ENCODE measurements around the gene DLG3.

DLG3 gene

GRCh38 chrX:70436343-70436742 is 8.3 kb upstream of the DLG3 start:
- H3K27ac ChIP-seq = no peak overlapping the region
- no peak overlapping the region for H3K4me3 ChIP-seq

- Histone ChIP-seq H3K4me3 (no peak overlapping the region), H3K27ac (no peak overlapping the region)
These were observed 7.6 kb upstream of the DLG3 start for GRCh38 chrX:70437011-70437410.

- Histone ChIP-seq H3K4me3 (no peak overlapping the region), H3K27ac (no peak overlapping the region)
These were observed 6.5 kb upstream of the DLG3 start for GRCh38 chrX:70437921-70438665.

- no peak overlapping the region for H3K4me3 ChIP-seq
- no peak overlapping the region for H3K27ac ChIP-seq
These were observed 5.6 kb upstream of the DLG3 start for GRCh38 chrX:70439016-70439415.

- no peak overlapping the region for H3K4me3 ChIP-seq
- H3K27ac ChIP-seq = no peak overlapping the region
These were observed 2.4 kb upstream of the DLG3 start for GRCh38 chrX:70442224-70442623.

- Histone ChIP-seq H3K27ac (no peak overlapping the region), H3K4me3 (peak overlapping the region in 1 of 7 experiments; percentile 27)
These were observed 466 bp downstream of the DLG3 start for GRCh38 chrX:70444946-70445656.

GRCh38 chrX:70445951-70446350 is 1.3 kb downstream of the DLG3 start:
- Histone ChIP-seq H3K4me3 (no peak overlapping the region), H3K27ac (no peak overlapping the region)

GRCh38 chrX:70446380-70447350 is 2.0 kb downstream of the DLG3 start:
- no peak overlapping the region for H3K4me3 ChIP-seq
- no peak overlapping the region for H3K27ac ChIP-seq

GRCh38 chrX:70449457-70449966 is 4.9 kb downstream of the DLG3 start:
- H3K4me3 ChIP-seq = no peak overlapping the region

GRCh38 chrX:70452143-70452733 is 7.6 kb downstream of the DLG3 start:
- Histone ChIP-seq H3K4me3 (peak overlapping the region; percentile 29 to 59 (median 44)), H3K27ac (peak overlapping the region in 17 of 21 experiments; percentile 5 to 84 (median 66))

More at GRCh38 chrX:70449457-70449966, 4.9 kb downstream of the DLG3 start:
- no peak overlapping the region for H3K27ac ChIP-seq

GRCh38 chrX:70453024-70453618 is 8.5 kb downstream of the DLG3 start:
- H3K27ac ChIP-seq = peak overlapping the region in 12 of 21 experiments; percentile 5 to 84 (median 68)
- peak overlapping the region; percentile 29 to 59 (median 44) for H3K4me3 ChIP-seq

GRCh38 chrX:70454441-70455365 is 10.1 kb downstream of the DLG3 start:
- H3K27ac ChIP-seq = peak overlapping the region in 17 of 21 experiments; percentile 14 to 85 (median 62)
- peak overlapping the region; percentile 26 to 49 (median 35) for H3K4me3 ChIP-seq

GRCh38 chrX:70455366-70456202 is 10.9 kb downstream of the DLG3 start:
- Histone ChIP-seq H3K4me3 (peak overlapping the region; percentile 26 to 49 (median 35)), H3K27ac (peak overlapping the region in 17 of 21 experiments; percentile 10 to 85 (median 62))

- Histone ChIP-seq H3K4me3 (peak overlapping the region in 2 of 7 experiments; percentile 40 to 49), H3K27ac (peak overlapping the region in 1 of 21 experiments; percentile 85)
These were observed 11.6 kb downstream of the DLG3 start for GRCh38 chrX:70456256-70456655.

- Histone ChIP-seq H3K4me3 (no peak overlapping the region), H3K27ac (no peak overlapping the region)
These were observed 16.4 kb downstream of the DLG3 start for GRCh38 chrX:70461026-70461425.

GRCh38 chrX:70464051-70464450 is 19.4 kb downstream of the DLG3 start:
- no peak overlapping the region for H3K4me3 ChIP-seq
- no peak overlapping the region for H3K27ac ChIP-seq

GRCh38 chrX:70466968-70467367 is 22.3 kb downstream of the DLG3 start:
- H3K4me3 ChIP-seq = no peak overlapping the region
- H3K27ac ChIP-seq = no peak overlapping the region
